Ammon's horn (tissue), 1 donor: ENCODE measurements around the gene IL11.
"Not testable (repeated sequence)": the region's sequence is repeated elsewhere in the genome, so short reads cannot be mapped to it uniquely, and the experiment has no call there.

Source experiments
- DNase-seq: peaks from one replicate; pipeline ENCODE4 v3.0.0-alpha.2; 2016; ENCODE audit warnings: low spot score

The IL11 gene

DNA sequence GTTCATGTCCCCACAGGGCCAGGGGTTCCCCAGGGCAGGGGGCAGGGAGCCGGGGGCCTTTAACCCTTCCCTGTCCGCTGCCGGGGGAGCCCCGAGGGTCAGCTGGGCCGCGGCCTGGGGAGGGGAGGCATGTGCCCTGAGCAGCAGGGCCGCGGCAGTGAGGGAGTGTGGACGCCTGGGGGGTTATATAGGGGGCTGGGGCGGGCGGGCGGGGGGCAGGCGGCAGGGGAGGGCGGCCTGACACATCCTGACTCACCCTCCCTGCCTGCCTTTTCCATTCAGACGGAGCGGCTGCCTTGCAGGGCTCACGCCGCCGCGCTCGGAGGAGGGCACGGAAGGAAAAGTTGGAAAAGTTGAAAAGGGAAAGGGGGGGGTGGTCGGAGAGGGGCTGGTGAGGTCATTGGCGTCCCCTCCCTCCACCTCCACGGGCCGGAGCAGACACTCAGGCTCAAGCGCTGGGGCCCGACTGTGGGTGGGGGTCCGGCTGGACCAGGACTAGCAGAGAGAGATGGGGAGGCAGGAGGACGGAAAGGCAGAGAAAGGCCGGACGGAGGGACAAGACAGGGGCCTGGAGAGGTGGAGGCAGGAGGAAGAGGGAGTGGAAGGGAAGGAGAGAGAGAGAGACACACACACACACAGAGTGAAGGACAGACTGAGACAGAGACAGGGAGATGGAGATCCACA lies at the start of gene IL11:
Gene IL11, minus strand, starts transcription at position 159 of the 684 bp plus-strand sequence. Its CDS starts 153 bp downstream, at position 6.
- no peak for DNase-seq

GRCh38 chr19:55419624-55420236 lies 49.5 kb upstream of the IL11 start:
- peak; percentile 44 for DNase-seq

DNA sequence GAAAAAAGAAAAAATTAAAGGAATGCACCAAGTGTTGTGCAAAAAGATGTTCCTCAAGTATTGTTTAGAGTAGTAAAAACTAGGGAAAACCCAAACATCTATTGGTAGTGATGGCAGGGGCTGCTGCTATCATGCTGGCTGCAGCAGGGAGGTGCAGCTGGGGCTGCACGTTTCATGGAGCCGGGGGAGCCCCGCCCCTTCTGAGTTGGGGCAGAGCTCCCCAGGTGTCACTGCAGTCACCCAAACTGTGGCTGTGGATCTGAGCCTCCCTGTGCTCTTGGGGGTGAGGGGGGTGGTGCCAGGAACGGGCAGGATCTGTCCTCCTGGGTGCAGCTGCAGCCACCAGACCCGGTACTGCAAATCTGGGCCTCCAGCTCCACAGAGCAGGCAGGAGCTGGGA lies 48.8 kb upstream of the IL11 start:
- DNase-seq, result no peak

GRCh38 chr19:55418185-55418584 lies 47.9 kb upstream of the IL11 start:
- DNase-seq, result peak; percentile 90

DNA sequence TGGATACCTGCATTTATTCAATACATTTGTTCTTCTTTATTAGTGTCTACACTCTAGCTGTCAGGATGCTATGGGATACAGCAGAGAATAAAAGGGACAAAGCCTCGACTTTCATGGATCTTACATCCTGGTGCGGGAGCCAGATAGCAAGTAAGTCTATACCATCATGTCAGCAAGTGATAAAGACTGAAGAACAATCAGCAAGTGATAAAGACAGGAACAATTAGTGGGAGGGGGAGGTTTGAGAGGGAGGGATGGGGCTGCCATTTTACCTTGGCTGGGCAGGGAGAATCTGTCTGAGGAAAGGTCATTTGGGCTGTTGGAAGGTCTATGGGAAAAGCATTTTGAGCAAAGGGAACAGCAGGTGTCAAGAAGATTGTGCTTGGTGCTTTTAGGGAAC lies 39.9 kb upstream of the IL11 start:
- no peak for DNase-seq

DNA sequence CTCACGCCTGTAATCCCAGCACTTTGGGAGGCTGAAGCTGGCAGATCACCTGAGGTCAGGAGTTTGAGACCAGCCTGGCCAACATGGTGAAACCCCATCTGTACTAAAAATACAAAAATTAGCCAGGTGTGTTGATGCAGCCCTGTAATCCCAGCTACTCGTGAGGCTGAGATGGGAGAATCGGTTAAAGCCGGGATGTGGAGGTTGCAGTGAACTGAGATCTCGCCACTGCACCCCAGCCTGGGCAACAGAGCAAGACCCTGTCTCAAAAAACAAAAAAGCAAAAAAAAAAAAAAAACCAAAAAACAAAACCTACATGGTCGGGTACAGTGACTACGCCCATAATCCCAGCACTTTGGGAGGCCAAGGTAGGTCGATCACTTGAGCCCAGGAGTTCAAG lies 38.9 kb upstream of the IL11 start:
- DNase-seq, result not testable (repeated sequence)

GRCh38 chr19:55408533-55408872 lies 38.2 kb upstream of the IL11 start:
- DNase-seq, result no peak

GRCh38 chr19:55407800-55408532 lies 37.7 kb upstream of the IL11 start:
- peak; percentile 99 for DNase-seq

DNA sequence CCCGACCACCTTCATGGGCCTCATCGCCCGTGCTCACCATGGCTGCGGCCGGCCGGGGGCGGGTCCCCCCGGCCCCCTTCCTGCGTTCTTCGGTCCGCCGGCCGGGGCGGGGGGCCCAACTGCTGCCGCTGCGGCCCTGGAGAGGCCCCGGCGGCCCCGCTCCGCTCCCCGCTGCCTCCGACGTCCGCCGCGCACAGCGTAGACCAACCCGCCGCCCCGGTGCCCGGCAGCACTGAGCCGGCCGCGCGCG lies 37.2 kb upstream of the IL11 start, which contains the start of gene UBE2S:
Gene UBE2S, minus strand, starts transcription at position 239 of the 250 bp plus-strand sequence. Its CDS starts 199 bp downstream, at position 40.
- DNase-seq, result not testable (repeated sequence)

- DNase-seq, result no peak
These were observed 36.7 kb upstream of the IL11 start for GRCh38 chr19:55406826-55407549.

GRCh38 chr19:55406091-55406825 lies 36.0 kb upstream of the IL11 start:
- DNase-seq, result no peak

GRCh38 chr19:55405638-55406037 lies 35.4 kb upstream of the IL11 start:
- no peak for DNase-seq

DNA sequence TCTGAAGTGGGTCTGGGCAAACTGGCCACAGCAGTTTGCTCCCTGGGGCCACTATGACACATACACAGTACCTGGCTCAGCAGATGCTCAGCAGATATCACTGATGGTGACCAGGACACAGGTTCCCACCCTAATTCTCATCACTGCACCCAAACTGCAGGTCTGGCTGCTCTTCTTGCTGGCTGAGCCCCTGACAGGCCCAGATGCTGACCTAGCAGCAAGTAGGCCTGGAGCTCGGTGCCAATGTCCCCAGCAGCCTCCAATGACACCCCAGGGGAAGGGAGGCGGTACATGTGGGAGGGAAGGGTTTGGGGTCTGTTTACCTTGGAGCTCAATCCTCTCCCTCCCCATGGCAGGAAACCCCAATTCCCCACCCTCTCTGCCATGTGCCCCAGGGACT lies 32.2 kb upstream of the IL11 start:
- no peak for DNase-seq

DNA sequence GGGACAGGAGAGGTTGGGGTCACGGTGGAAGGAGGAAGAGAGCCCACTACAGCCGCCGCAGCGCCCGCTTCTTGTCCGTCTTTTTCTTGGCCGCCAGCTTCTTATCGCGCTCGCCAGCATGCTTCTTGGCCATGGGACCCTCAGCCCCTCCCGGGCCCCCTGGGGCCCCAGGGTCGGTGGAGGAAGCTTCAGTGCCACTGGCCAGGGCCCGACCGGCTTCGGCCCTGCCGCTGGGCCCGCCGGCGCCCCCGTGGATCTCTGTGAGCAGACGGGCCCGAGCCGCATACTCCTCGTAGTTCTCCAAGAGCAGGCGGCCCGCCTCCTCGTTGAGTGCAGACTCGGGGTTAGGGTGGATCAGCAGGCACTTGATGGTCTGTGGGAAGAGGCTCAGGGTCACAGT lies 31.1 kb upstream of the IL11 start:
- DNase-seq, result not testable (repeated sequence)

DNA sequence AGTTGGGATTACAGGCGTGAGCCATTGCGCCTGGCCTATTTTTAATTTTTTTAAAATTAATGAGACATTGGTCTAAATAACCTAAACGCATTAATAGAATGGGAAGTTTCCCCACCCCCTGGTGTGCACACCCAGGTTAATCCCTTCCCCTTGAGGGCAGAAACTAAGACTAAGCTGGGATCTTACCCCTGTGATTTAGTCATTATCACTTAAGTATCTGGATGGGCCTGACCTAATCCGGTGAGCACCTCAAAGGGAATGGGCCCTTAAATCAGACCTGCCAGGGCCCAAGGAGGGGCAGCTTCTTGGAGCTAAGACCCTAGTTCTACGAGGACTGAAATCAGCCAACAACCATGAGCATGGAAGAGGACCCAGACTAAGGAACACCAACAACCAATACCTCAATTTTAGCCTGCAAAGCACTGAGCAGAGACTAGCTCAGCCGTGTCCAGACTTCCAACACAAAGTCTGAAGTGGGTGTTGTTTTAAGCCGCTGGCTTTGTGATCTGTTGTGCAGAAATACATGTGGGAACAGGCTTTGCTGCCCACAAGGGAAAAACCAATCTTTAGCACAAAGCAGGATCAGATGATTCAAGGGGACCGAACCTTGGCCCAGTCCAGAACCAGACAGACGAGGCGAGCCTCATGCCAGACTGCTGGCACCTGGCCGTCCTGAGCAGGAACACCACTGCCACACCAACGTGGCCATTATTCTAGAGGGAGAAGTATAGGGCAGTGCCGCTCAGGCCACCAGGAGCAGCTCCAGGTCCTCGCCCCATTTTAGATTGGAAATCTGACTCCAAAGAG lies 30.2 kb upstream of the IL11 start:
- no peak for DNase-seq

GRCh38 chr19:55398200-55398925 lies 28.1 kb upstream of the IL11 start:
- no peak for DNase-seq

DNA sequence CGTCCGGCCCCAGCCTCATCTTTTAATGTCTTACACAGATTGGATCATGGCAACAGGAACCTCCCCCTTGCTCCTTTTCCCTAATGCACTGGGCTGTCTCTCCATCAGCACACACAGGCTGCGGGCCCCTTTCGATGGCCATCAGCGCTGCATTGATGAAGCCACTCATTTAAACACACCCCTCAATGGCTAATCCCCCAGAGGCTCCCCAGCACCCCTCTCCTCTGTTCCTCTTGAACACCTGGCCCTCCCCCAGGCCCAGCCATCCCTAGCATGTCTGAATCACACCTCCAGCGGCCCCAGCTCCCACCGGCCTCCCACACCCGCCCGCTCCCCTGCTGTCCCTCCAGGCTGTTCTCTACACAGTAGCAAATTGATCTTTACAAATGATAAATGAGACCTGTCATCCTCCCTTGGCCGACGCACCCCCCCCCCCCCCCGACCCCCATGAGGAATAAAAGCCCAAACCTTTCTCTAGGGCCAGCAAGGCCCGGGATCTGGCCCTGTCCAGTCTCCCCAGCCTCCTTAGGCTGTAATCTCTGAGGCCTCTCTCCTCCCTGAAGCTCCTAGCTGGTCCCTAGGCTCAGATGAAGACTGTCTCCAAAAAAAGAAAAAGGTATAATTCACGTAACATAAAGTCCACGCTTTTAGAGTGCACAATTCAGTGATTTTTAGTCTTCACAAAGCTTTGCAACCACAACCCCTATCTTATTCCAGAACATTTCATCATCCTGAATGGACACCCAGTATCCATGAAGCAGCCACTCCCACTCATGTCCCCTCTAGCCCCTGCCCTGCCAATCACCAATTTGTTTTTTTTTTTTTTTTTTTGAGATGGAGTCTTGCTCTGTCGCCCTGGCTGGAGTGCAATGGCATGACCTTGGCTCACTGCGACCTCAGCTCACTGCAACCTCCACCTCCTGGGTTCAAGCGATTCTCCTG lies 22.8 kb upstream of the IL11 start:
- no peak for DNase-seq

DNA sequence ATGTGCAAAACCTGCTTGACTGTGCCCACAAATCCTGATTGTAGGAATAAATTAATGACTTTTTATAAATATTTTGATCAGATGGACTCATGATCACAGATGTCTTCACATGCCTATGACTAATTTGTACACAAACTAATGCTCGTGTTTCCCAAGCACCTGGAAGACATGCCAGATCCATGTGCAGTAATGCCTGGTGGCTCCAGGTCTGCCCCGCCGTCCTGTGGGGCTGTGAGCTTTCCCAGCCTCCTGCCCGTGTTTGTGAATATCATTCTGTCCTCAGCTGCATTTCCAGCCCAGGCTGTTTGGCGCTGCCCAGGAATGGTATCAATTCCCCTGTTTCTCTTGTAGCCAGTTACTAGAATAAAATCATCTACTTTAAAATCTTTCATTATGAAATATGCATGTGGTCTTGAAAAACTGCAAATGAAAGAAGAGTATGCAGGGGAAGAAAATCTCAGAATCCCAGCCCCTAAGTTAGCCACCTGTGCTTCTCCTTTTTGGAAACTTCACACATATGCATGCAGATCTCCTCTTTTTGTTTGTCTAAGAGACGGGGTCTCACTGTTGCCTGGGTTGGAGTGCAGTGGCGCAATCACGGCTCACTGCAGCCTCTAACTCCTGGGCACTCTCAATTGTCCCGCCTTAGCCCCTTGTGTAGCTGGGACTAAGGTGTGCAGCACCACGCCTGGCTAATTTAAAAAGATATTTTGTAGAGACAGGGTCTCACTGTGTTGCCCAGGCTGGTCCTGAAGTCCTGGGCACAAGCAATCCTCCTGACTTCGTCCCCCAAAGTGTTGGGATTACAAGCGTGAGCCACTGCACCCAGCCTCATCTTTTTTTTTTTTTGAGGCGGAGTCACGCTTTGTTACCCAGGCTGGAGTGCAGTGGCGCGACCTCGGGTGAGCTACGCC lies 21.7 kb upstream of the IL11 start:
- DNase-seq, result no peak
